Right cardiac atrium (tissue), 5 donors: ENCODE measurements around the gene ZBED4. TPM values are rescaled to one million over a fixed set of nuclear protein-coding genes. Genes with fewer than 3 reads are reported as not detected.
"Not testable (repeated sequence)": the region's sequence is repeated elsewhere in the genome, so short reads cannot be mapped to it uniquely, and the experiment has no call there.

Source experiments
- ATAC-seq, 2 donors: fragments of 200-7000 bp; cut with Tn5 transposase; one replicate each; pipeline versions ENCODE4 v1.8.0 to v1.9.1; 2020; ENCODE audit warnings: moderate library complexity in 2 of 2, mild to moderate bottlenecking in 1 of 2
- DNase-seq, 3 donors: peaks; one replicate each; pipeline ENCODE4 v3.0.0-alpha.2; 2020
- H3K27ac ChIP-seq: one replicate; pipeline ENCODE4 v1.5.1; 2013; ENCODE audit warnings: mild to moderate bottlenecking, low read length, control low read depth, moderate library complexity
- H3K27me3 ChIP-seq: one replicate; pipeline ENCODE4 v1.6.1; 2013; ENCODE audit not compliant: control insufficient read depth, insufficient read depth
- H3K4me1 ChIP-seq: one replicate; pipeline ENCODE4 v1.6.1; 2013; ENCODE audit warnings: low read length; ENCODE audit not compliant: control insufficient read depth, insufficient read depth
- H3K4me3 ChIP-seq: one replicate; pipeline ENCODE4 v1.5.1; 2013; ENCODE audit warnings: low read length, control low read depth
- H3K9me3 ChIP-seq: one replicate; pipeline ENCODE4 v1.6.1; 2013; ENCODE audit warnings: low read length; ENCODE audit not compliant: control insufficient read depth
- WGBS: extraction: QIAGEN DNeasy Blood & Tissue Kit; methylation state at CpG from one replicate; pipeline ENCODE4 v1.1.7; 2013; 5-methylcytosine and 5-hydroxymethylcytosine counted together
- intact Hi-C, 4 donors: fragments of 100-400 bp; cut with DNase I; formaldehyde crosslinking; loops; one replicate each; pipeline versions ENCODE4 v1.11.0 to v1.14.0; 2022 to 2023
- polyA plus RNA-seq: library from polyadenylated mRNA; stranded (reverse); fragments of 200-250 nt; gene quantifications from one replicate; pipeline ENCODE4 v1.2.3, GENCODE V29; 2013
- total RNA-seq, 4 donors: library from RNA; stranded (reverse); fragmentation: NEBNext Ultra II Directional; extraction: Animal tissue kit (Norgen Biotek cat#: 25700); gene quantifications; one replicate each; pipeline ENCODE4 v1.2.1, GENCODE V29; 2021
- donor health status: healthy with polysubstance abuse.
- donor health status: DM: no; HTN: yes; CAD: no.
- donor health status: DM: no; HTN: no; CAD: no.
- donor health status: DM: no; HTN: yes; CAD: no; lungs with severe emphysema.
- donor health status: DM: yes; HTN: yes; CAD: no.

Gene ZBED4
- total and polyA plus RNA-seq, 5 donors: 2.3 to 5.3 (median 3.9) TPM

DNA sequence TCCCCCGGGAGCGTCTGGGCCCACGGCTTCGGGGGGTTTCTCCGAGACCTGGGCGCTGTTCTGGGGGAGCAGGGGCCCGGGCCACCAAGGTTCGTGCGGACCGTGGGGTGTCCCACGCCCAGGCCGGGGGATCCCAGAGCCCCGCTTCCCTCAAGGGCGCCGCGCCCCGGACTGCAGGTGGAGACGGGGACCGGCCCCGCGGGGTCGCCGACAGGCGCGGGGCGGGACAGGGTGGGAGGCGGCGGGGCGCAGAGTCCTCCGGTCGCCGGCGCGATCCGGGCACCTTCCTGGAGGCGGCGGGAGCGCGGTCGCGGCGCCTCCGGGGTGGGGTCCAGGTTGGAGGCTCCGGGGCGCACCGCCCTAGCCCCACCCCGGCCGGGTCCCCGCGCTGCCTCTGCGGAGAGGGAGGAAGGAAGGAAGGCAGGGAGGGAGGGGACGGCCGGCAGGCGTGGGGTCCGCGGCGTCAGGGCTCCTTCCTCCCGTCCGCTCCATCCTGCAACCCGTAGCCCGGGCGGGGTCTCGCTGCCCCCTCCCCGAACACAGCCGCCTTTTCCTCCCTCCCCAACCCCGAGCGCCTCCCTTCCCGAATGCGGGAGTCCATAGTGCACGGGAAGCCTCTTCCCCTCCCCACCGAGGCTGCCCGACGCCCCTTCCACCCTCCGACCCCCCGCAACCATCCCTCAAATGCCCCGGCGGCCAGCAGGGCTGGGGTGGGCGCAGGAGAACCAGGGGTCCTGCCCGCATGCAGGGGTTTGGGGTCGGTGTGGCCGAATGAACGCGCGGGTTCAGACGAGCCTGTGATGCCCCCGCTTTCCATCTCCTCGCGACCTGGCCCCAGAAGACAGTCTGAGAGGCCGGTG is 4.3 kb upstream of the ZBED4 start:
- H3K4me3 ChIP-seq: peak overlapping the region; percentile 65
- WGBS: 1% methylated on average over 89 of the region's 89 CpGs

DNA sequence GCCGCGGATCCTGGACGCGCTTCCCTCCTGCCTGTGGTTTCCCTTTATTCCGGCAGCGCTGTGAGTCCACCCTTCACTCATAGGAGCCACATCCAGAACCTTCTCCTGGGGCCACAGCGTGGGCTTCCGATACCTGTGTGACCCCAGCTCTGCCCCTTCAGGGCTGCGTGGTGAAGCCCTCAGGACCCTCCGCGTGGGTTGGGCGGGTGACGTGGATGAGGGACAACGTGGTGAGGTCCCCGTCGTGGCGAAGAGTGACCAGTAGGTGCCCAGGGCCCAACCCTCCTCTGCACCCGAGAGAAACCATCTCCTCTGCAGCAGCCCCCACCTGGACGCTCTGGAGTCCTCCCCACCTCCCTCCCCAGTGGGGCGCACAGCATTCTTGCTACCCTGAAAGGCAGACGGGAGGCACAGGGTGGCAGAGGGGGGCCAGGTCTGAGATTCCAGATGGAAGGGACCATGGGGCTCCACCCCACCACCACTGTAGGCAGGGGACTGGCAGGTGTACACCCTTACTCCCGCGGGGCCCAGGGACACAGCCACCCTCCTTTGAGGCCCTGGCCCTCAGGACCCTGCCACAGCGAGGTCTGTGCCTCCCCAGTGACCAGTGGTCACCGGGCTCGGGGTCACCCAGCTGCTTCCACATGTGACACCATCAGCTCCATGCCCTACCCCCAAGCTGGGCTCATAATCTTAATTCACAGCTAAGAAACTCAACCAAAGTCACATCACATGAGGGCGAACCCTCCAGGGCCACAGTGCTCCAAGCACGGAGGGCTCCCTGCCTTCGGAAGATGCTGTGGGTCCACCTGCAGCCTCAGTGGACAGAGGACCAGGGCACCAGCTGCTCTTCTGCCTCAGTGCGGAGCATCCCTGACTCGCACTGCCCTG is 3.4 kb upstream of the ZBED4 start:
- H3K4me1 ChIP-seq: no peaks in the 10 kb centered on the region
- peak in 1 of 3 donors; percentile 49 for DNase-seq
- H3K9me3 ChIP-seq: no peaks in the 10 kb centered on the region
- no peak for ATAC-seq
- intact Hi-C loops: no loop called here
- H3K27me3 ChIP-seq: no peaks in the 10 kb centered on the region
- H3K27ac ChIP-seq: no peak overlapping the region
- H3K4me3 ChIP-seq: no peak overlapping the region
- 45% methylated on average over 31 of the region's 31 CpGs for WGBS

More for the DNA sequence above, 4.3 kb upstream of the ZBED4 start:
- no peak for ATAC-seq
- H3K4me1 ChIP-seq: no peaks in the 10 kb centered on the region
- no peaks in the 10 kb centered on the region for H3K9me3 ChIP-seq
- intact Hi-C loops: no loop called here
- H3K27ac ChIP-seq: no peak overlapping the region
- no peaks in the 10 kb centered on the region for H3K27me3 ChIP-seq
- DNase-seq: peak in 1 of 3 donors; percentile 58

DNA sequence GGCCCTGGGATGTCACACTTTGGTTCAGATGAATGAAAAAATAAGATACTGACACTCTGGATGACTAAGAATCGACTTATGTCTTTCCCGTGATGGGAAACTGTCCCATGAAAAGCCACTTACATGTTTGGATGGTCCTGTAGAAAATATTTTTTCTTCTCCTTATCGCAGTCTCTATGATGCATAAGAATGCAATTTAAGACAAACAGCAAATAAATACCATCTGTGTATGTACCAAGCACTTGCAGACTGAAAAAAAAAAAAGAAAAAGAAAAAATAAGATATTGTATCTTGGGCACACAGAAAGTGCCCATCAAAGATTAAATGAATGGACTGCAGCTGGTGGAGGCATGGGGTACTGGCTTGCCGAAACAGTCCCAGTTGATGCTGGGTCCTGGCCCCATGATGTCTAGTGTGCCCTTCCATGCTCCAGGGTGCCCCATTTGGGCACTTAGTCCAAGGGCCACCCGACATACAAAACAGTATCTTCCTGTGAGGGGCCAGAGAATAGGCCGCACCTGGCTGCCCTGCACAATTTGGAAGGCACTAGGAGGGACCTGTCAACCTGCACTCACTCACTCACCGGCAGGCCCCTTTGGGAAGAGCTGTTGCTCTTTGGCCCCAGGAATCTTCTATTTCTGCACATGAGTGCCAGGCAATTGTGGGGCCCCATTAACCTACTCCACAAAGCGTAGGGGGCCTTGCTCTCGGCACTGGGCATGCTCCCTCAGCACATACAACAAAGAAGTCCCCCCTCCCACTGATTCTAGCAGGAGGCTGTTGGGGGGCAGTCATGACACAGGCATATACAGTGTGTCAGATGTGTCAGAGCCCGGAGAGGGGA is 2.5 kb upstream of the ZBED4 start:
- no peak overlapping the region for H3K4me3 ChIP-seq
- 81% methylated on average over 10 of the region's 10 CpGs for WGBS
- H3K4me1 ChIP-seq: peaks cover 2% of the 10 kb centered on the region
- peak in 1 of 3 donors; percentile 25 for DNase-seq
- H3K27ac ChIP-seq: no peak overlapping the region
- intact Hi-C loops: no loop called here
- no peak for ATAC-seq
- H3K27me3 ChIP-seq: no peaks in the 10 kb centered on the region
- no peaks in the 10 kb centered on the region for H3K9me3 ChIP-seq

DNA sequence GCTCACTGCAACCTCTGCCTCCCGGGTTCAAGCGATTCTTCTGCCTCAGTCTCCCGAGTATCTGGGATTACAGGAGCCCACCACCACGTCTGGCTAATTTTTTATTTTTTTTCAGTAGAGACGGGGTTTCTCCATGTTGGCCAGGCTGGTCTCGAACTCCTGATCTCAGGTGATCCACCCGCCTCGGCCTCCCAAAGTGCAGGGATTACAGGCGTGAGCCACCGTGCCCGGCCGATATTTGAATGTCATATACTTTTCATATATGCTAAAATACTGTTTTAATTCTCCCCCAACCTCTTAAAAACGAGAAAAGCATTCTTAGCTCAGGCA is 1.1 kb upstream of the ZBED4 start:
- 58% methylated on average over 13 of the region's 13 CpGs for WGBS
- H3K9me3 ChIP-seq, H3K27me3 ChIP-seq, ATAC-seq, DNase-seq, intact Hi-C loops, H3K4me1 ChIP-seq: not testable (repeated sequence)
- H3K27ac ChIP-seq: peak overlapping the region; percentile 53
- peak overlapping the region; percentile 61 for H3K4me3 ChIP-seq

DNA sequence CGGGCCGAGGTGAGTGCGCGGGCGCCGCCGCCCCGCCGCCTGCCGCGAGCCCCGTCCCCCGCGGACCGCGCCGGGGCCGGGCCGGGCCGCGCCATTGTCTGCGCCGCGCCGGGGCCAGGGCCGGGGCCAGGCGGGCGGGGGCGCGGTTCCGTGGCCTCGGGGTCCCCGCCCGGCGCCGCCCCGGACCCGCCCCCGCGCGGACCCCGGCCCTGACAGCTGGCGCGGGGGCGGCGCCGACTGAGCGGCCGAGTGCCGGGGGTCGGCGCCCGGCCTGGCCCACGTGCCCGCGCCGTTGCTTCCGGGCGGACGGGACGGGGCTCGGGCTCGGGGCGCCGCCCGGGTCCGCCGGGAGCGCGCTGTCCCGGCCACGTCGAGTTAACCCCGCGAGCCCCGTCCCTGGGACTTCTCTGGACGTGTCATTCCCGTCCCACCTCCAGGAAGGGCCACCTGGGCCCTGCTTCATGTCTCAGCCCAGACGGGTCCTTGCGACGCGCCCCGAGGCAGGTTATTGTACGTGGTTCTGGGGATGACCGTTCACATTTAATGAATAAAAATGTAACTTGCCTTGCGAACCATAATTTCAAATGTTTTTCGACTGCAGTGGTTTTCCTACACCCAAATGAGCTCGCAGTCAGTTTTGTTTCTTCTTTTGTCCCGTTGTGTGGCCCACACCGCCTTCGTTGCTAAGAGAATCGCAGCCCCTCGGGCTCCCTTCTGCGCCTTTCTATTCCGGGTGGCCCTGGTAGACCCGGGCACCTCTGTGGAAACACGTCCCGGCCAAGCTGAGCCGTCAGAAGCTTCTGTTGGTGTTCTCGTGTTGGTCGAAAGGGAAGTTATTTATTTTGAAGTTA is 562 bp downstream of the ZBED4 start:
- no peaks in the 10 kb centered on the region for H3K27me3 ChIP-seq
- peak in 1 of 2 donors; percentile 0 for ATAC-seq
- WGBS: under 1% methylated on average over 100 of the region's 101 CpGs
- no peaks in the 10 kb centered on the region for H3K9me3 ChIP-seq
- H3K27ac ChIP-seq: peak overlapping the region; percentile 20
- intact Hi-C loops: no loop called here
- H3K4me3 ChIP-seq: peak overlapping the region; percentile 97
- H3K4me1 ChIP-seq: peaks cover 2% of the 10 kb centered on the region
- peak; percentile 38 to 67 (median 66) for DNase-seq

DNA sequence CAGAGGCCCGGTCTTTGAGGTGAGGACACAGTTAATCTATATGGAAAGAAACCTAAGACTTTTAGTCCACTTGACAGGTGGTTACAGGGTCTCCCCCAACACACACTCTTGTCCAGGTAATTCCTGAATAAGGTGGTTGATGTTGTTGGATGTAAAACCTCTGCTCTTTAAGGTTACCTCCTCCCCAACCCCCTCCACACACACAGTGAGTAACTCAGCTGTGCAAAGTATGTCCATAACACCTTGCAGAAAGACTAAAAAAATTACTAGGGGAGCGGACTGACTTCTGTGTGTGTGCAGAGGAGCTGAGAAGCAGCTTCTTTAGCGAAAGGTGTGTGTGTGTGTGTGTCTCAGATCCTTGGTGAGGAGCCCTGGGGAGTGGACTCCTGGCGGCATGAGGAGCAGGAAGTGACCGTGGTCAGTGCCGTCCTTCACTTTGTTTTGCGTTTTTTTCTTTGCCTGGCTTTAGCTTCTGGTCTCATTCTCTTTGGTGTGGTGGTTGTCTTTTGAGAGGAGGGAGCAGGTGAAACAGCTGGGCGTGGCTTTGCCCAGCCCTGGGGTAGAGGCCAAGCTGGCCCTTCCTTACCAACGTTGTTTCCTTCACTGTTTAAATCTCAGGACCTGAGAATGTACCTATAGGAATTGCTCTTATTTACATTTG is 1.7 kb downstream of the ZBED4 start:
- Histone ChIP-seq H3K9me3 (no peaks in the 10 kb centered on the region), H3K27me3 (no peaks in the 10 kb centered on the region), H3K4me1 (peaks cover 2% of the 10 kb centered on the region), H3K27ac (no peak overlapping the region), H3K4me3 (peak overlapping the region; percentile 97)
- DNase-seq (peak in 1 of 3 donors; percentile 27), ATAC-seq (no peak)
- intact Hi-C loops: no loop called here
- WGBS: 47% methylated on average over 9 of the region's 9 CpGs

DNA sequence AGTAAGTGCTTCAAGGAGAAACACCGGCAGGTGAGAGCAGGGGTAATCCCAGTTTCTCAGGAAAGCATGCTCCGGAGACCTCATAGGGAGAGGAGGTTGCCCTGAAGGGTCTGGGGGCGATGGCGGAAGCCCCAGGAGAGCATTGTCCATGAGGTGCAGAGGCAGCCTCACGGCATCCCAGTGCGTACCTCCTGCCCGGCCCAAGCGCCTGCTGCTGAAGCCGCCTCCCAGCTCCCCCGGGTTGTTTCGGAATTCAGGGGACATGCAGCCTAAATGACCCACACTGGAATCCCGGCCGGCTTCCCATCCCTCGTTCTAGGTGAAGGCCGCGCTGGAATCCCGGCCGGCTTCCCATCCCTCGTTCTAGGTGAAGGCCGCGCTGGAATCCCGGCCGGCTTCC is 2.7 kb downstream of the ZBED4 start:
- Histone ChIP-seq H3K27me3 (no peaks in the 10 kb centered on the region), H3K27ac (no peak overlapping the region), H3K4me3 (no peak overlapping the region), H3K4me1 (peaks cover 2% of the 10 kb centered on the region), H3K9me3 (no peaks in the 10 kb centered on the region)
- 85% methylated on average over 19 of the region's 23 CpGs for WGBS
- intact Hi-C loops: no loop called here
- ATAC-seq (no peak), DNase-seq (no peak)

DNA sequence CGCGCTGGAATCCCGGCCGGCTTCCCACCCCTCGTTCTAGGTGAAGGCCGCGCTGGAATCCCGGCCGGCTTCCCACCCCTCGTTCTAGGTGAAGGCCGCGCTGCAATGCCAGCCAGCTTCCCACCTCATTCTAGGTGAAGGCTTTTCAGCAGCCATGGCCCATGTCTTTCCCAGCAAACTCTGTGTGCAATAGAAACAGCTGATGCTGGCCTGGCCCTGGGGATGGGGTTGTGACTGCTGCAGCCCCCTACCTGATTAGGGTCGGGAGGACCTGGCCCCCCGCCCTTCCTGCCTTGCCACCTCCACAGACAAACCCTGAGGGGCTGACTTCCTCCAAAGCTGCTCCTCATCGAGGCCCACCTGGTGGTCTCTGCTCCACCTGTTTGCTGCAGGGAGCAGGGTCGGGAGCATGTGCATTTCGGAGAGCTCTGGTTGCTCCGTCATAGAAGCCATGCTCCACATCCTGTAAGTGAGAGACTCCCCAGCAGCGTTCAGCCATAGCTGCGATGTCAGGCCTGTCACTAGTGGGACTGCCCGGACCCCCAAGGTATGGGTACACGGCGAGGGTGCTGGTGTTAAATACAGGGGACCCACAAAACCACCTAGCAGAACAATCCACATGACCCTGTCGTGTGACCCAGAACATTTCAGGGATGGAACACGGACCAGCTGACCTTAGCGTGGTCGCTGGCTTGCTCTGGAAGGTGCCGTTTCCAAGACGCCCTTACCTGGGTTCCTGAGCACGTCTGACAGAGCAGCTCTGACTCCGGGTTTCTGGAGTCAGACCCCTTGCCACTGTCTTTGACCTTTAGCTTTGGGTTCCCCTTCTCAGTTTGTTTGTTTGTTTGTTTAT is 3.3 kb downstream of the ZBED4 start:
- DNase-seq: no peak
- Histone ChIP-seq H3K9me3 (no peaks in the 10 kb centered on the region), H3K4me3 (no peak overlapping the region), H3K27me3 (no peaks in the 10 kb centered on the region), H3K27ac (no peak overlapping the region), H3K4me1 (peaks cover 2% of the 10 kb centered on the region)
- WGBS: 88% methylated on average over 31 of the region's 31 CpGs
- intact Hi-C loops: no loop called here
- ATAC-seq: no peak

DNA sequence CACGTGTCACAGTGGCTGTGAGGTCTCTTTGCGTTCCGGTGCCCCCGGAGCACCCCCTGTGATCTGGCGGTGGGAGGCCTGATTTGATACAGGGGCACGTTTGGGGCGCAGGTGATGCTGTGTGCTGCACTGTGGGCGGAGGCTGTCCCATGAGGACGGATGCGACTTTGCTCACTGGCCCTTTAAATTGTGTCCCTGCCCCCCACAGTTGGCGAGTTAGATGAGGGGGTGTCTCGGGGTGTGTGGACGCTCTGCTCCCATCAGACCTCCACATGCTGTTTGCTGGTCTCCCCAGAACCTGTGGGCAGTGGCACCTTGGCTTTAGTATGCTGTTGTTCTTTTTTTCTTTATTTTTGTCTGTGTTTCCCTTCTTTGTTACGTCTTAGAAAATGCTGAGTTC is 5.2 kb downstream of the ZBED4 start:
- Histone ChIP-seq H3K4me1 (peaks cover 2% of the 10 kb centered on the region), H3K27ac (no peak overlapping the region), H3K4me3 (no peak overlapping the region), H3K27me3 (no peaks in the 10 kb centered on the region), H3K9me3 (no peaks in the 10 kb centered on the region)
- intact Hi-C loops: no loop called here
- DNase-seq (no peak), ATAC-seq (no peak)
- 80% methylated on average over 14 of the region's 14 CpGs for WGBS
